ENCODE results near the gene HFM1.

Gene HFM1

DNA sequence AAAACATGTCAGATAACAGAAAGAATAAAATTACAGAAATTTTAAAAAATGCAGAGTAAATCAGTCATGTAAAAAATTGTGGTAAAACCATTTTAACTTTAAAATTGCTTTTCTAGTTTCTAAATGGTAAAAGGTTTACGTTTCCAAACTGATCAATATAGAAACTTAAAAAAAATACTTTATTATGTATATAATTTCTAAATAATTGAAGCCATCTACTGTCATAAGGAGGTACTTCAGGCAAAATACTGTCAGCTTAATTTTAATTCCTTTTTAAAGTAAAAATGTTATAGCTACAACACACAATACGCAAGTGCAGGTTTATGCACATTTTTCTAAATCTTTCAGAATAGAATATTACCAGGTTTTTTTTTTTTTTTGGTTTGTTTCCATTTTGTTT lies 159.9 kb downstream of the HFM1 start:
- no peak for FAIRE-seq
- DNase-seq (ENCODE audit: low spot score), result no peak

DNA sequence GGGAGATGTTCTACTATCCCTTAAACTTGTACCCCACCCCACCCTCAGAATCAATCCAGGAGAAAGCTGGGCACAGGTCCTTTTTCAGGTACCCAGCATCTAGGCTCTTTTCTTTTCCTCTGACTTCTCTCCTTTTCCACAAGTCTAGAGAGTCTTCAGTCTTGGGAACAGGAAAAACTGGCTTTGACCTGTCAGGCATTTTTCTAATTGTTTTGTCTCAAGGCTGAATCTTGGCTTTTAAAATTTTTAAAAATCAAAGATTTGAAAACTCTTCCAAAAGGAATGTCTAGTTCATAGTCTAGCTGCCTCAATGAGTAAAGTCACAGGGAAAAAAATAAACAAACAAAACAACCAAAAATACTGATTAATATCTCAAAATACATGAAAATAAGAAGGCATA lies 161.5 kb downstream of the HFM1 start:
- FAIRE-seq, result no peak

DNA sequence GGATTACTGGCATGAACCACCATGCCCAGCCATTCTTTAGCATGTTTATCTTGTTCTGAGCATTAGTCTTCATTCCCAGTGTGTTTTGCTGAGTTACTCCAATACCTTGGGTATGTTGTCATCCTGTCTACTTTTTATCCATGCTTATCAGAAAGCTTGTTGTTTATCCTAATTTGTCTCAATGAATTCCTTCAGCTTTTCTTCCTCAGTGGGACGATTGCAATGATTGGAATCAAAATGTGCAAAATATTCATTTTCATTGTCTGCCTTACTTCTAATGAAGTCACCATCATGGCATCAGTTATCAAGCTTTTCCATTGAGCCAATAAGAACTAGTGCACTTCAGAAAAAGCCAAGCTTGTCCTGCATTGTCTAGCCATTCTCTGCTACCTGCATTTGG lies 170.5 kb downstream of the HFM1 start:
- DNase-seq (ENCODE audit: low spot score), result no peak
- FAIRE-seq, result no peak

More for the DNA sequence above, 161.5 kb downstream of the HFM1 start:
- no peak for DNase-seq (ENCODE audit: low spot score)

DNA sequence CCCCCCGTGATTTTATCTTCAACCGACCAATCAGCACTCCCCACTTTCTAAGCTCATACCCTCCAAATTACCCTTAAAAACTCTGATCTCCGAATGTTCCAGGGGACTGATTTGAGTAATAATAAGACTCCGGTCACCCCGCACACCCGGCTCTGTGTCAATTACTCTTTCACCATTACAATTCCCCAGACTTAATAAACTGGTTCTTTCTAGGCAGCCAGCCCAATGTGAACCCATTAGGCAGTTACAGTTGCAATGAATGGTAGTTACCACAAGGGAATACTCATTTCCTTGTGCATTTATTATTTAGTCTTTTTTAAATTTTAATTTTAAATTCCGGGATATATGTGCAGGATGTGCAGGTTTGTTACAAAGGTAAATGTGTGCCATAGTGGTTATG lies 177.9 kb downstream of the HFM1 start:
- no peak for FAIRE-seq

GRCh38 chr1:91224878-91225277 lies 179.8 kb downstream of the HFM1 start:
- FAIRE-seq, result no peak
- no peak for DNase-seq (ENCODE audit: low spot score)

More for the DNA sequence above, 177.9 kb downstream of the HFM1 start:
- no peak for DNase-seq (ENCODE audit: low spot score)

DNA sequence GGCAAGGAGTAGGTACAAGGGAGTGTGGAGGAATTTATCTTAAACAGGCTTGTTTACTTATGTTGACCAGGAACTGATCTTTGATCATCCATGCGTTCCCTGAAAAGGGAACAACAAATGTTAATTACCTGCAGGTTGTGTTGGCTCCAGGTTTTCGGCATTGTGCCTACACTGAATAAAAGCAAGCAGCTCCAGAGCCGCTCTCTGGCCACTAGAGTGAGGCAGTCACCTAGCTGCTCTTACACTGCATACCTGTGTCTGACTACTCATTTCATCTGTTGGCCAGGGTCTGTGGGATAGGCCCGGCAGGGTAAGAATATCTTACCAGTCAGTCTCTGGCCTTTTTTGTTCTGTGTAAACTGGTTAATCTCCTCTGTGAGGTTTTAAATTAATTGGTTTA lies 183.6 kb downstream of the HFM1 start:
- DNase-seq (ENCODE audit: low spot score) (no peak), FAIRE-seq (no peak)

GRCh38 chr1:91217911-91218310 lies 186.7 kb downstream of the HFM1 start:
- FAIRE-seq, result no peak
- no peak for DNase-seq (ENCODE audit: low spot score)

Data from urothelium cell line (cell line).